Fibroblast of lung (primary cell): ENCODE data around the gene ARRB2.

Experiments used
- CTCF ChIP-seq, 2 donors: IDR thresholded peaks in 1 of 2; conservative IDR thresholded peaks in 1 of 2; 1 replicate in 1 of 2; 2 replicates in 1 of 2; pipeline ENCODE4 v1.5.1; 2011 to 2012; ENCODE audit warnings: low read length in 2 of 2, control low read depth in 1 of 2, inconsistent platforms in 1 of 2, low read depth in 1 of 2, mild to moderate bottlenecking in 1 of 2
- EZH2 ChIP-seq: IDR thresholded peaks from 2 replicates; pipeline ENCODE4 v1.5.1; 2012; ENCODE audit warnings: low read length, control low read depth, mild to moderate bottlenecking; ENCODE audit errors: missing control alignments

GRCh38 chr17:4701116-4701515, 9.3 kb upstream of the ARRB2 start:
- TF ChIP-seq EZH2: no peak
- TF ChIP-seq CTCF (conservative IDR thresholded peaks at IDR 0.05 in 1 of 2, IDR thresholded peaks at IDR 0.05 in 1 of 2; ENCODE audit: low read depth in 1 of 2, low read length in 2 of 2): no peak
